GM20000 (cell line): ENCODE results near the gene ZSCAN16.

Experiments
- DNase-seq: peaks from one replicate; pipeline ENCODE4 v3.0.0; 2012; ENCODE audit warnings: low spot score
- TF ChIP-seq, protein P1 (sequence below): IDR thresholded peaks from 2 replicates; pipeline ENCODE4 v1.5.1; 2012; ENCODE audit warnings: mild to moderate bottlenecking, control low read depth; ENCODE audit errors: extremely low read depth, missing control alignments

The ZSCAN16 gene

DNA sequence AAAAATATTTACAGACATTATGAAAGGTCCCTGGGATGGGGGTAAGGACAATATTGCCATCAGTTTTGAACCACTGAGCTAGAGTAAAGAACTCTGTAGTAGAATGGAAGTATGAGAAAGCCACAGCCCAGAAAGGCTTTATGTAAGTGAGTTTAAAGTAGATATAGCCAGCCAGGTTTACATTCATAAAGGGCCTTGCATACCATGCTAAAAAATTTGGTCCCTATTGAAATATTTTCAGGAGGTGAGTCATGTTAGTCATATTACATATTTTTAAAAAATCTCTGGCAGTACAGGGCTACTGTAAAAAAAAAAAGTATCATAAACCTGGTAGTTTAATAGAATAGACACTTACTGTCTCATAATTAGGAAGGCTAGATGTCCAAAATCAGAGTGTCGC, 20.8 kb downstream of the ZSCAN16 start:
- no peak for DNase-seq
- TF ChIP-seq, protein P1, sequence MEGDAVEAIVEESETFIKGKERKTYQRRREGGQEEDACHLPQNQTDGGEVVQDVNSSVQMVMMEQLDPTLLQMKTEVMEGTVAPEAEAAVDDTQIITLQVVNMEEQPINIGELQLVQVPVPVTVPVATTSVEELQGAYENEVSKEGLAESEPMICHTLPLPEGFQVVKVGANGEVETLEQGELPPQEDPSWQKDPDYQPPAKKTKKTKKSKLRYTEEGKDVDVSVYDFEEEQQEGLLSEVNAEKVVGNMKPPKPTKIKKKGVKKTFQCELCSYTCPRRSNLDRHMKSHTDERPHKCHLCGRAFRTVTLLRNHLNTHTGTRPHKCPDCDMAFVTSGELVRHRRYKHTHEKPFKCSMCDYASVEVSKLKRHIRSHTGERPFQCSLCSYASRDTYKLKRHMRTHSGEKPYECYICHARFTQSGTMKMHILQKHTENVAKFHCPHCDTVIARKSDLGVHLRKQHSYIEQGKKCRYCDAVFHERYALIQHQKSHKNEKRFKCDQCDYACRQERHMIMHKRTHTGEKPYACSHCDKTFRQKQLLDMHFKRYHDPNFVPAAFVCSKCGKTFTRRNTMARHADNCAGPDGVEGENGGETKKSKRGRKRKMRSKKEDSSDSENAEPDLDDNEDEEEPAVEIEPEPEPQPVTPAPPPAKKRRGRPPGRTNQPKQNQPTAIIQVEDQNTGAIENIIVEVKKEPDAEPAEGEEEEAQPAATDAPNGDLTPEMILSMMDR: no peak

DNA sequence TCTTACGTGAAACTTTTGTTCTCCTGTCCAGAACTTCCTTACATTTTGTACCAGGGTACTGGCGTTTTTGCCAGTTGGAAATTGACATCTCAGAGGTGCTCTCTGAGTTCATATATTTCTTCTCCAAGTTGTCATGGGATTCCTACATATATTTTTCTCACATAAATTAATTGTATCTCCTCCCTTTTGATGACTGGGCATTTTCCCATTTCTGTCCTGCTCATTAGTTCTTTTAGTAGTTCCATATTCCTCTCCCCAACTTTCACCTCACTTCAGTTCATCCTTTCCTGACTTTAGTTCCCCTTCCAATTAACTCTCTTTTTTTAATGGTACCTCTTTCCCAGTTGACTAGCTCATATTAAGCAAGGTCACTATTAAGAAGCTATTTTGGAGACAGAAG, 28.1 kb downstream of the ZSCAN16 start:
- TF ChIP-seq, protein P1: no peak
- no peak for DNase-seq

DNA sequence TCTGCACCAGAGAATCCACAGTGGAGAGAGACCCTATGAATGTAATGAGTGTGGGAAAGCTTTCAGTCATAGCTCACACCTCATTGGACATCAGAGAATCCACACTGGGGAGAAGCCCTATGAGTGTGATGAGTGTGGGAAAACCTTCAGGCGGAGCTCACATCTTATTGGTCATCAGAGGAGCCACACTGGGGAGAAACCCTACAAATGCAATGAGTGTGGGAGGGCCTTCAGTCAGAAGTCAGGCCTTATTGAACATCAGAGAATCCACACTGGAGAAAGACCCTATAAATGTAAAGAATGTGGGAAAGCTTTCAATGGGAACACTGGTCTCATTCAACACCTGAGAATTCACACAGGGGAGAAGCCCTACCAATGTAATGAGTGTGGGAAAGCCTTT, 29.1 kb downstream of the ZSCAN16 start:
- TF ChIP-seq, protein P1: no peak
- no peak for DNase-seq

DNA sequence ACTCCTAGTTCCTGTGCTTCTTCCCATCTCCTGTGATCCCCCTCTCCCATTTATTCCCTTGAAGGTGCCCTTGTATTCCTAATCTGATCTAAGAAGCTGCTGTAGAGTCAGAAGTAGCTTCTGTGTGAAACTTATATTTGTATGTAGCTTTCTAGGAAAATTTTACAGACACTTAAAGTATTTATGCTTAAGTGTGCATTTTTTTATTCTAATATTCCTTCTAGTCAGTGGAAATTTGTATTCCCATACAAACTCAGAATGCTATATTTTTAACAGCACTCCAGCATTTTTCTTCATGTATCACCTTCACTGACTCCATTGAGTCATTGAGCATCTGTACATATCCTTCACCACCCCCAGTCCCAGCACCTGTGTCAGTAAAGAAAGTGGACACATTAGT, 29.9 kb downstream of the ZSCAN16 start:
- DNase-seq: no peak
- TF ChIP-seq, protein P1: no peak

DNA sequence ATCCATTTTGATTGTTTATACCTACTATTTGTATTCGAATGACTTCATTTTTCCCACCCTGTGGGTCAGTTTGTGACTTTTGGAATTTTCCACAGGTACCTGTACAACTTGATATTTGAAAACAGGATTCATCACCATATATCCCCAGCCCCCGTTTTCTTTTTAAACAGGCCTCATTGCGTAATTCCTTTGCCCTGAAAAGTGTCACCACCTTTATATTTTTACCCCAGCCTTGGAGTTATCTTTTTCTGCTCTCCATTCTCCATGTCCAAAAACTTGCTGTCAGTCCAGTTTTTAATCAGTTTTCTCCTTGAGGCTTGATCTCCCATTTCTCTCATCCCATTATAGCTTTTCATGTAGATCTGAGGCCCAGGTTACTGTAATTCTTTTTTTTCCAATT, 33.9 kb downstream of the ZSCAN16 start:
- TF ChIP-seq, protein P1: no peak
- DNase-seq: no peak

DNA sequence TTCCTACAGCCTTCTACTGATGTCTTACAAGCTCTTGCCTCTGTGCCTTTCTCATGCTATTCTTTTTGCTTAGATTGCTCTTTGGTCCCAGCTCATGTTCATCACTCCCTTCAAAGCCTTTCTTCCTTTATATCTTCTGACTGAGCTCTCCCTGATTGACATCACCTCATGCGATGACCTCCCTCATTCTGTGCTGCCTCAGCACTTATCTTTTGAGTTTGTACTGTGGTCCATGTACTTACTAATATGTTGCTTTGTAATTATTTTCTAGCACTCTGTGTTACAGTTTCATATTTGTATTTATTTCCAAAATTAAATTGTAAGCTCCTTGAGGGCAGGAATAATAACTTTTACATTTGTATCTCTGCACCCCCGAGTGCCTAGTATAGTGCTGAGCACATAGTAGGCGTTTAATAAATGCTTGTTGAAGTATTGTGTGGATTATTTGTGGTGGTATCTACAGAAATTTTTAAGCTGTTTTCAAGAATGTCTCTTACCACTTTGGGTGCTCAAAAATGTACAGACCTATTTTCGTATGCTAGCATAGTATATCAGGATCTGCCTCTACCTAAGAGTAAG, 34.7 kb downstream of the ZSCAN16 start:
- DNase-seq: no peak
- TF ChIP-seq, protein P1: no peak

DNA sequence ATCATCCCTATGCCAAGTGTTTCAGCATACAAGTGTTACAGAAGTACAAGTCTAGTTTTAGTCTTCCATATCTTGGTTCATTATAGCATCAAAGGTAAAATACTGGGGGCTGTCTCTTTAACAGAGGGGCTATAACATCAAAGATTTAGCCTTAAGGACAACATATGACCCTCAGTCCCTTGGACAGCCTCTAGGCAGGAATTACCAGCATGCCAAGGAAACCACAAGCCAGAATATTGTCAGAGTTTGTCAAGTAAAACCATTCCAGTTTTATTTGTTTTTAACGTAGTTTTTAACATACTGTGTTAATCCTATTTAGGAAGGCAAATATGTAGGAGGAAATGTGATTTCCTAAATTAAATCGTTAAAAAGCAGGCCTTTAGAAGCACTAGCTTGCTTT, 35.8 kb downstream of the ZSCAN16 start:
- TF ChIP-seq, protein P1: no peak
- DNase-seq: no peak
